ENCODE results near the gene GPR15LG.

- TF ChIP-seq NFRKB (IDR thresholded peaks at IDR 0.05): no peak
- TF ChIP-seq HDGF (IDR thresholded peaks at IDR 0.05; ENCODE audit: borderline replicate concordance): no peak
- no peak for TF ChIP-seq LEF1 (IDR thresholded peaks at IDR 0.05; ENCODE audit: borderline replicate concordance)
Measured at GRCh38 chr10:84185526-84186175, 12.1 kb downstream of the GPR15LG start.
